ENCODE data around the gene AGPAT3.
A peak's percentile ranks its signal among the peaks of the same experiment; 100 is the strongest.
"Not testable (repeated sequence)": the region's sequence is repeated elsewhere in the genome, so short reads cannot be mapped to it uniquely, and the experiment has no call there.

Gene AGPAT3, protein sequence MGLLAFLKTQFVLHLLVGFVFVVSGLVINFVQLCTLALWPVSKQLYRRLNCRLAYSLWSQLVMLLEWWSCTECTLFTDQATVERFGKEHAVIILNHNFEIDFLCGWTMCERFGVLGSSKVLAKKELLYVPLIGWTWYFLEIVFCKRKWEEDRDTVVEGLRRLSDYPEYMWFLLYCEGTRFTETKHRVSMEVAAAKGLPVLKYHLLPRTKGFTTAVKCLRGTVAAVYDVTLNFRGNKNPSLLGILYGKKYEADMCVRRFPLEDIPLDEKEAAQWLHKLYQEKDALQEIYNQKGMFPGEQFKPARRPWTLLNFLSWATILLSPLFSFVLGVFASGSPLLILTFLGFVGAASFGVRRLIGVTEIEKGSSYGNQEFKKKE

GRCh38 chr21:43864962-43865539 is at the start of gene AGPAT3:
Gene AGPAT3, plus strand, starts transcription at chr21:43865223. Its CDS starts 94,459 bp downstream, at chr21:43959682.
- no peak for DNase-seq (ENCODE audit: low read depth, low spot score)

DNA sequence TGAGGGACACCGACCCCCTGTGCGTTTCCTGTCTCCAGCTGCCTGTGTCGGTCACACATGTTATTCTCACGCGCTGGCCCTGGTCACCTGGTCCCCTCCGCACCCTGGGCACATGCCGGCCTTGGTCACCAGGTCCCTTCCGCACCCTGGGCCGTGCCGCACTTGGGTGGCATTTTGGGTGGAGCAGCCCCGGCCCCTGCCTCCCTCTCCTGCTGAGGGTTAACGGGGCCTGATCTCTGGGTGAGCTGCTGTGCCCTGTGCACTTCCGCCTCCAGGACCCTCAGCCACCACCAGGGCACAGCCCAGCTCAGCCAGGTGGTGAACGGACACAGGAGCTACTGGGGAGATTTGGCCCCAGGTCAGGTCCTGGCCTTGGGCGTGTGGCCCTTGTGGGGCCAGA is 49.0 kb upstream of the AGPAT3 start:
- no peak for DNase-seq (ENCODE audit: low read depth, low spot score)

DNA sequence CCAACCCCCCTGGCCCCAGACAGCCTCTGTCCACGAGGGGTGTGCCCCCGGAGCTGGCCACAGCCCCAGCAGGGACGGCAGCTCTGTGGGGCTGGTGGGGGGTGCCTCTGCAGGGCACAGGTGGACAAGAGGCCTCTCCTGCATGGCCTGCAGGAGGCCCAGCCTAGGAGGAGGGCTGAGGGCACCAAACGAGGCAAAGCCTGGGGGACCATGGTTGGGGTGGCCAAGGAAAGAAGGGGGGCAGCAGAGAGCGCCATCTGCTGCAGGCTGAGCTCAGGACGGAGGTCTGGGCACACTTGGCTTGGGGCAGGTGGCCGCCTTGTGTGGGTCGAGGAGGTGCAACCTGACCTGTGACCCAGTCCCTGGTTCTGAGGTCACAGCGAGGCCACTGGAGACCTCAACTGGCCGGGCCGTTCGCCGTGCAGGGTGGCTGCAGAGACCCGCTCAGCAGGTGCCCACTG is 48.4 kb upstream of the AGPAT3 start:
- DNase-seq (ENCODE audit: low read depth, low spot score) = no peak

DNA sequence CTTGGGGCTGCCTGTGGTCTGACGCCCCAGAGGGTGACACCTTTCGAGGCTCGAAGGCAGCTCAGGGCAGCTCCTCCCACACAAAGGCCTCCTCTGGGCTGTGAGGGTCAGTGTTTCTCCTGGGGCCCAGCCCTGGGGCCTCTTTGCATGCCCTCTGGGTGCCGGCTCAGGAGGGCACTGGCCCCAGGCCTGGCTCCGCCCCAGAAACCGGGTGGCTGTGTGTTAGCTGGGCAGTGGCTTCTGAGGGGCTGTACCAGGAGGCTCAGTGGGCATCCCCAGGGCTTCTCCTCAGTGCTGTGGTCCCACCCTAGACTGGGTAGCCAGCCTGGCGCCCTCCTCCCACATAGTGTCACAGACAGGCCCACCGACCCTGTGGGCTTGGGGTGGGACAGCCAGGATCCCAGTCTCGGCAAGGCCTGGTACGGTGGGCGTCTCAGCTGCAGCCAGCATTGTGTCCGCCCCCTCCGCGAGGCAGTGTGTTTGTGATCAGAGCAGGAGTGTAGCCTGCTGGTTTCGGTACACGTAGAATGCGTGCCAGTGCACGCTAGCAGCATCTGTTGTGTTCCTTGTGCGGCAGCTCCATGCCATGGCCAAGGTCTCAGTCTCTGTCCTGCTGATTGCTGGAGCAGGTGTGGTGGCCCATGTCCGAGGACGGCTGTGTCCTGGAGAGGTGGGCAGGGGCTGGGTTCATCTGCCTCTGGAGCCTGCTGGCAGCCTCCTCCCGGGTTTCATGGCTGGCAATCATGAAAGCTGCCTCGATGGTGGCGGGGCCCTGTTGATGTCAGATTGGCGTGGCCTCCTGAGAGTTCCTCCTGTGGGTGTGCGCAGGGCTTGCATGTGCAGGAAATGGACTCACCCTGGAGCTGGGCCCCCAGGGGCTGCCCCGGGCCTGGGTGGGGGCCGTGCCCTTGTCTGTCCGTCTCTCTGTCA is 47.6 kb upstream of the AGPAT3 start:
- DNase-seq (ENCODE audit: low read depth, low spot score) = no peak

DNA sequence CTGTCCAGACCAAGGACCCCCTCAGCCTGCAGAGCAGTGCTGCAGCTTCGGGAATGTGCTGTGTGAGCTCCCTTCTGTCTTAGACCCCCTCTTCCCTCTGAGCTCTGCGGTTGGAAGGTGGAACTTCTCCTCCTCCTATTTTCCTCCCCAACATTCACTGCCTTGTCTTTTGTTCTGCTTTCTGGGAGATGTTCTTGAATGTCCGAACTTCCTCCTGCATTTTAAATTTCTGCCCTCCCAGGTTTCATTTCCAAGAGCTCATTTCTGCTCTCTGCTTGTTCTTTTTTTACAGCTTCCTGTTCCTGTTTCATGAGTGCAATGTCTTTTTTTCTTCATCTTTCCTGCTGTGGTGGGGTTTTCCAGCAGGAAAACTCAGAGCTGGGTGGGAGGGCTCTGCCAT is 46.3 kb upstream of the AGPAT3 start:
- DNase-seq (ENCODE audit: low read depth, low spot score) = no peak

DNA sequence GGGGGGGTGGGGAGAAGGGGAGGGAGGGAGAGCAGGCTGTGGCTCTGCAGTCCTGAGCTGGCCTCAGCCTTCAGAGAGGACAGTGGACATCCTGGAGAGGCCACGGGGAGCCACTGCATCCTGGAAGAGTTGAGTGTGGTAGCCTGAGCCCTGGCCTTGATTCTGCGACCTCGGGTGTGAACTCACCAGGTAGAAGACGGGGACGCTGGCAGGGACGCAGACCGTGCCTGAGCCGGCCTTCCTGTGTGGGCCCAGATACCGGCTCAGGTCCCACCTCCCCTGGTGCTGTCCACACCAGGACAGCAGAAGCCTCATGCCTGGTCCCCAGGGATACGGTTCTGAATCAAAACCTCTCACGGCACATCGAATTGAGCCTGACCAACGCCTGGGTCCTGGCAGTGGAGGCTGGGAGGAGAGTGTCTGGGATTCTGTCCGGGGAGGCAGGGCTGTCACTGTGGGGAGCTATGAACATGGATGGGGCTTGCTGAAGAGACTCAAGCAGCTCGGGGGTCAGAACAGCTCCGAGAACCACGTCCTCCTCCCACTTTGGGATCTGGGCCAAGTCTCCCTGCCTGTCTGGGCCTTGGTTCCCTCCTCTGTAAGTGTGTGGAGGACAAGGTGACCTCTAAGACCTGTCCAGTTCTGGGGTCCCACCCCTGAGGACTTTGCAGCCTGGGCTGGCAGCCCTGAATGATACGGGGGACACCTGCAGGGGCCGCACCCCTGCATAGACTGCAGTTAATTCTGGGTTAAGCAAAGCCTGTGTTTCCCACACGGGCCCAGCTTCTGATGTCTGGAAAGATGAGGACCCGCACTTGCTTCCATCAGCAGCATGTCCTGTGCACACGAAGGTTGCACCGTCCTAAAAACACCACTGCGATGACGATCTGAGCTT is 45.3 kb upstream of the AGPAT3 start:
- no peak for DNase-seq (ENCODE audit: low read depth, low spot score)

GRCh38 chr21:43820466-43820865 is 44.6 kb upstream of the AGPAT3 start:
- no peak for DNase-seq (ENCODE audit: low read depth, low spot score)

DNA sequence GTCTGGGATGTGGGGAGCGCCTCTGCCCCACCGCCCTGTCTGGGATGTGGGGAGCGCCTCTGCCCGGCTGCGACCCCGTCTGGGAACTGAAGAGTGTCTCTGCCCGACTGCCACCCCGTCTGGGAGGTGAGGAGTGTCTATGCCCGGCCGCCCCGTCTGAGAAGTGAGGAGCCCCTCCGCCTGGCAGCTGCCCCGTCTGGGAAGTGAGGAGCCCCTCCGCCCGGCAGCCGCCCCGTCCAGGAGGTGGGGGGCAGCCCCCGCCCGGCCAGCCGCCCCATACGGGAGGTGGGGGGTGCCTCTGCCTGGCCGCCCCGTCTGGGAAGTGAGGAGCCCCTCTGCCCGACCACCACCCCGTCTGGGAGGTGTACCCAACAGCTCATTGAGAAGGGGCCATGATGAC is 42.9 kb upstream of the AGPAT3 start:
- DNase-seq (ENCODE audit: low read depth, low spot score) = not testable (repeated sequence)

DNA sequence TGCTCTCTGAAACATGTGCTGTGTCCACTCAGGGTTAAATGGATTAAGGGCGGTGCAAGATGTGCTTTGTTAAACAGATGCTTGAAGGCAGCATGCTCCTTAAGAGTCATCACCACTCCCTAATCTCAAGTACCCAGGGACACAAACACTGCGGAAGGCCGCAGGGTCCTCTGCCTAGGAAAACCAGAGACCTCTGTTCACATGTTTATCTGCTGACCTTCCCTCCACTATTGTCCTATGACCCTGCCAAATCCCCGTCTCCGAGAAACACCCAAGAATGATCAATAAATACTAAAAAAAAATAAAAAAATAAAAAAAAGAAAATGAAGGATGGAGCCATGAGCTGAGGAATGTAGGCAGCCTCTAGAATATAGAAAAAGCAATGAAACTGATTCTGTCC is 42.3 kb upstream of the AGPAT3 start:
- not testable (repeated sequence) for DNase-seq (ENCODE audit: low read depth, low spot score)

DNA sequence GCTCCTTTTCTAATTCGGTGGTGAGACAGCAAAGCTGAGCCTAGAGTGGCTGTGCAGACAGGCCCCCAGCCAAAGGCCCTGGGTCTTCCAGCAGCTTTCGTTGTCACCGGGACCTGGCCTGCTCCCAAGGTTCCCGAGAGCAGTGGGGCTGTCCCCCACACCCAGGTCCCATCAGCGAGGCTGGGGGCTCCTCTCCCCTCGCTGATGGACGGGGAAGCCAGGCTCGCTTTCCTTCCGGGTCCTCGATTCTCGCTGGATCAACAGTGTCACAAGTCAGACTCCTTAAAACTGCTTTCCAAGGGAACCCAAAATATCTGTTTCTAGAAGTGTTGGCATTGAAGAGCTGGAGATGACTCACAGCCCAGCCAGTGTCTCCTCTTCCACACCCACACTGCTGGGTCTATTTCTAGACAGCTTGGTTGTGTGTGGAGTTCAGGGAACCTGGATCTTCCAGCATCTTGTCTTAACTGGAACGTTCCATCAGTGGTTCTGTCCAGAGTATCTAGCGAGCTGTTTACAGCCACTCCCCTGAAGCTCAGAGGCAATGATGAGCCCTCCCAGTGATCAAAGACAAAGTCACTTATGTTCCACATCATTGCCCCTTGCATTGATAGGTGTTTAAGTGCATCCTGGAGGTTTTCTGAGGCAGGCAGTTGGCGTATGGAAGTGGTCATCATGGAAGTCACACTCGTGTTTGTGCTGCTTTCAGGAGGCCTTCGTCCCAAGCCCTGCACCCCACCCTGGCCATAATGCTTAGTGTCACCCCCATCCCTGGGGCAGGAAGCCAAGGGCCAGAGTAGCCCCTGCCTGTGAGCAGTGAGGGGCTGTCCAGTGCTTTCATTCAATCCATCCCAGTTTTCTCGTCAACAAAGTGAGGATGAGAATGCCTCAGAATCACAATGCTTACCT is 40.4 kb upstream of the AGPAT3 start:
- DNase-seq (ENCODE audit: low read depth, low spot score) = no peak

GRCh38 chr21:43825242-43825935 is 39.6 kb upstream of the AGPAT3 start:
- DNase-seq (ENCODE audit: low read depth, low spot score) = no peak

GRCh38 chr21:43825936-43826622 is 38.9 kb upstream of the AGPAT3 start:
- DNase-seq (ENCODE audit: low read depth, low spot score) = no peak

GRCh38 chr21:43826623-43826974 is 38.4 kb upstream of the AGPAT3 start:
- no peak for DNase-seq (ENCODE audit: low read depth, low spot score)

GRCh38 chr21:43827015-43827611 is 37.9 kb upstream of the AGPAT3 start:
- DNase-seq (ENCODE audit: low read depth, low spot score) = peak; percentile 12

DNA sequence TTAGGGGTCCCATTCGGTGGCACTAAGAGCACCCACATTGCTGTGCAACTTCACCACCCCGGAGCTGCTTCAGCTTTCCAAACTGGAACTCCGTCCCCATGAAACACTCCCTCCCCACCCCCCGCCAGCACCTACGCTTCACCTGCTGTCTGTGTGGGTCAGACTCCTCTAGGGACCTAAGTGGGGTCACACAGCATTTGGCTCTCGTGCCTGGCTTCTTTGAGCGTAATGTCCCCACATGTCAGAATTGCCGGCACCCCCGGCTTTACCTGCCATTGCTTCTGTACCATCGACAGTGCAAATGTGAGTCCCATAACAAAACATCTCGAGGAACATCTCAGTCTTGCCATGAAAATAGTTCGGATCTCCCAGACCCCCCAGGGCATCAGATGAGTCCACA is 35.9 kb upstream of the AGPAT3 start:
- DNase-seq (ENCODE audit: low read depth, low spot score) = no peak

- no peak for DNase-seq (ENCODE audit: low read depth, low spot score)
Observed at GRCh38 chr21:43829575-43830119, 35.4 kb upstream of the AGPAT3 start.

DNA sequence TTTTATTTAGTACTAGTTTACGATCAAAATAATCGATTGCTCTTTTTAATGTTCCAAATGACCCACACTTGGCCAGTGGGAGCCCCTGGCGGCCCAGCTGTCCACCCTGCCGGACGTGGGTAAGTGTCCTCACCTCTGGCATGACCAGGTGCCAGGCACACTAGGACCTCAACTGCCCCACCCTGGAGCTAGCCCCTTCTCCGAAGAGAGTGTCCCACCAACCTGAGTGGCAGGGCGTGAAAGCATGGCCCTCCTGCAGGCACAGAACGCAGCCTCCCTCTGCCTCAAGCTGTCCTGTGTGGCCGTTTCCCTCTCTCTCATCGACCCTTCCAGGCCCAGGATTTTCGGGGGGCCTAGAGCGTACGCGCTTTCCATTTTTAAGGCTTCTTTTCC is 32.9 kb upstream of the AGPAT3 start:
- no peak for DNase-seq (ENCODE audit: low read depth, low spot score)

GRCh38 chr21:43832648-43833047 is 32.4 kb upstream of the AGPAT3 start:
- no peak for DNase-seq (ENCODE audit: low read depth, low spot score)

Measured in smooth muscle cell of the brain vasculature (primary cell).